ENCODE results near the gene COBLL1. TPM values are rescaled to one million over a fixed set of nuclear protein-coding genes. Genes with fewer than 3 reads are reported as not detected.

The COBLL1 gene
- polyA plus RNA-seq, 1 donor (not counting 4 experiments of a cell fraction or from before 2014, with no cell fraction given): 14.9 TPM

DNA sequence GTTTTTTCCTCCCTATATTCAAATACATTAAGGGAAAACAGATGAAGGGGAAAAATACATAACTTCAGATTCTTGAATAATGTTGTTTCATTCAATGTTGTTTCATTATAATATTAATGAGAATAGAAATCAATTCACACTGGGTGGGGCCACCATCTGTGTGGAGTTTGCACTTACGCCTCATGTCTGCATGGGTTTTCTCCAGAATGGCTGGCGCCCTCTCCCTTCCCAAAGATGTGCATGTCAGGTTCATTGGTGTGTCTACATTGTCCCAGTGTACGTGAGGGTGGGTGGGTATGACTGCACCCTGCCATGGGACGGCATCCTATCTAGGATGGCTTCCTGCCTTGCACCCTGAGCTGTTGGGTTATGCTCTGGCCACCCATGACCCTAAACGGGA is 51.7 kb downstream of the COBLL1 start:
- no peak overlapping the region for H3K9ac ChIP-seq (ENCODE audit: control insufficient read depth, extremely low read depth, insufficient read depth, low read length)
- H3K27ac ChIP-seq (ENCODE audit: control insufficient read depth, insufficient read depth, low read length): no peak overlapping the region
- H3K9me3 ChIP-seq (ENCODE audit: control insufficient read depth, low read depth, low read length): no peaks in the 10 kb centered on the region
- no peaks in the 10 kb centered on the region for H3K36me3 ChIP-seq (ENCODE audit: control insufficient read depth in 2 of 2, extremely low read depth in 1 of 2, insufficient read depth in 2 of 2, low read length in 2 of 2)
- H3K79me2 ChIP-seq (ENCODE audit: control insufficient read depth, insufficient read depth, low read length): peaks cover 1% of the 10 kb centered on the region
- H3K4me1 ChIP-seq (ENCODE audit: control insufficient read depth, extremely low read depth, insufficient read depth, low read length): peaks cover 10% of the 10 kb centered on the region
- H3K4me2 ChIP-seq (ENCODE audit: control insufficient read depth, extremely low read depth, insufficient read depth, low read depth, low read length): no peak overlapping the region
- no peaks in the 10 kb centered on the region for H3K27me3 ChIP-seq (ENCODE audit: control insufficient read depth, extremely low read depth, insufficient read depth, low read length)
- dilution Hi-C loops (cut with MboI; ENCODE audit: extremely low pct_ligation_motif_present, low sequenced_read_pairs): no loop called here
- peaks cover 3% of the 10 kb centered on the region for H4K20me1 ChIP-seq (ENCODE audit: control insufficient read depth, extremely low read depth, insufficient read depth, low read length)
- TF ChIP-seq EZH2 (IDR thresholded peaks at IDR 0.05; ENCODE audit: low read length): no peak
- TF ChIP-seq, protein P1, sequence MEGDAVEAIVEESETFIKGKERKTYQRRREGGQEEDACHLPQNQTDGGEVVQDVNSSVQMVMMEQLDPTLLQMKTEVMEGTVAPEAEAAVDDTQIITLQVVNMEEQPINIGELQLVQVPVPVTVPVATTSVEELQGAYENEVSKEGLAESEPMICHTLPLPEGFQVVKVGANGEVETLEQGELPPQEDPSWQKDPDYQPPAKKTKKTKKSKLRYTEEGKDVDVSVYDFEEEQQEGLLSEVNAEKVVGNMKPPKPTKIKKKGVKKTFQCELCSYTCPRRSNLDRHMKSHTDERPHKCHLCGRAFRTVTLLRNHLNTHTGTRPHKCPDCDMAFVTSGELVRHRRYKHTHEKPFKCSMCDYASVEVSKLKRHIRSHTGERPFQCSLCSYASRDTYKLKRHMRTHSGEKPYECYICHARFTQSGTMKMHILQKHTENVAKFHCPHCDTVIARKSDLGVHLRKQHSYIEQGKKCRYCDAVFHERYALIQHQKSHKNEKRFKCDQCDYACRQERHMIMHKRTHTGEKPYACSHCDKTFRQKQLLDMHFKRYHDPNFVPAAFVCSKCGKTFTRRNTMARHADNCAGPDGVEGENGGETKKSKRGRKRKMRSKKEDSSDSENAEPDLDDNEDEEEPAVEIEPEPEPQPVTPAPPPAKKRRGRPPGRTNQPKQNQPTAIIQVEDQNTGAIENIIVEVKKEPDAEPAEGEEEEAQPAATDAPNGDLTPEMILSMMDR (optimal IDR thresholded peaks at IDR 0.05 in 1 of 3, IDR thresholded peaks at IDR 0.05 in 1 of 3, conservative IDR thresholded peaks at IDR 0.05 in 1 of 3; ENCODE audit: extremely low read depth in 1 of 3, insufficient read depth in 2 of 3, low read length in 3 of 3): no peak
- no peak overlapping the region for H2AFZ ChIP-seq (ENCODE audit: control insufficient read depth, low read length)
- H3K4me3 ChIP-seq (ENCODE audit: control insufficient read depth in 2 of 3, extremely low read depth in 1 of 3, insufficient read depth in 2 of 3, low read depth in 1 of 3, low read length in 3 of 3): no peak overlapping the region
- H3K9me1 ChIP-seq (ENCODE audit: control insufficient read depth, extremely low read depth, insufficient read depth, low read length): no peaks in the 10 kb centered on the region
- FAIRE-seq (no peak), DNase-seq (ENCODE audit: low read depth, low spot score) (no peak)

DNA sequence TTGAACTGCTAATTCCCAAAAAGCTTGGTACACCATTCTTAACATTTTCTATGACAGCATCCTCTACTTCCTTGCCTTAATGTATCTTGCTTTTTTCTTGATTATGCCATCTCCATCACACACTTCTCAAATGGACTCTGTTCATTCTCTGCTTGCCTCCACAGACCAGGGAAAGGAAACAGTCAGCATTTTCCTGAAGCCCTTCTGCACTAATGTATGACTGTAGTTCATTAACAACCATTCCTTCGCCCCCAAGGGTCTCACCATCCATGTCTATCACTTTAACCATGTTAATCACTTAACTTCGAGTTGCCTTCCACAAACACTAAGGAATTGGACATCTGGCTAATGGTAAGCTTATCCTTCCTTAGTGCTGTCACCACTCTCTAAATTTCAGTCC is 54.8 kb downstream of the COBLL1 start:
- dilution Hi-C loops (cut with MboI; ENCODE audit: extremely low pct_ligation_motif_present, low sequenced_read_pairs): no loop called here
- TF ChIP-seq, protein P1 (optimal IDR thresholded peaks at IDR 0.05 in 1 of 3, IDR thresholded peaks at IDR 0.05 in 1 of 3, conservative IDR thresholded peaks at IDR 0.05 in 1 of 3; ENCODE audit: extremely low read depth in 1 of 3, insufficient read depth in 2 of 3, low read length in 3 of 3): no peak
- no peak for TF ChIP-seq EZH2 (IDR thresholded peaks at IDR 0.05; ENCODE audit: low read length)
- peaks cover 5% of the 10 kb centered on the region for H3K4me1 ChIP-seq (ENCODE audit: control insufficient read depth, extremely low read depth, insufficient read depth, low read length)

More for the DNA sequence above, 54.8 kb downstream of the COBLL1 start:
- Histone ChIP-seq H3K9me3 (ENCODE audit: control insufficient read depth, low read depth, low read length) (no peaks in the 10 kb centered on the region), H2AFZ (ENCODE audit: control insufficient read depth, low read length) (no peak overlapping the region), H3K4me3 (ENCODE audit: control insufficient read depth in 2 of 3, extremely low read depth in 1 of 3, insufficient read depth in 2 of 3, low read depth in 1 of 3, low read length in 3 of 3) (no peak overlapping the region), H3K9ac (ENCODE audit: control insufficient read depth, extremely low read depth, insufficient read depth, low read length) (no peak overlapping the region), H3K27ac (ENCODE audit: control insufficient read depth, insufficient read depth, low read length) (no peak overlapping the region), H3K36me3 (ENCODE audit: control insufficient read depth in 2 of 2, extremely low read depth in 1 of 2, insufficient read depth in 2 of 2, low read length in 2 of 2) (no peaks in the 10 kb centered on the region), H4K20me1 (ENCODE audit: control insufficient read depth, extremely low read depth, insufficient read depth, low read length) (peaks cover 3% of the 10 kb centered on the region), H3K79me2 (ENCODE audit: control insufficient read depth, insufficient read depth, low read length) (peaks cover 1% of the 10 kb centered on the region), H3K9me1 (ENCODE audit: control insufficient read depth, extremely low read depth, insufficient read depth, low read length) (no peaks in the 10 kb centered on the region), H3K27me3 (ENCODE audit: control insufficient read depth, extremely low read depth, insufficient read depth, low read length) (no peaks in the 10 kb centered on the region), H3K4me2 (ENCODE audit: control insufficient read depth, extremely low read depth, insufficient read depth, low read depth, low read length) (no peak overlapping the region)
- no peak for FAIRE-seq
- no peak for DNase-seq (ENCODE audit: low read depth, low spot score)
